CD4-positive, alpha-beta T cell treated with Interferon alpha-2 for 1 hour (primary cell): ENCODE data around the gene GOSR1.
"Not testable (repeated sequence)": the region's sequence is repeated elsewhere in the genome, so short reads cannot be mapped to it uniquely, and the experiment has no call there.

ENCODE experiments used
- DNase-seq, 2 donors: peaks; one replicate each; pipeline ENCODE4 v3.0.0-alpha.2; 2020 to 2022

The GOSR1 gene

GRCh38 chr17:30477083-30477773 lies at the start of gene GOSR1:
TSS of gene GOSR1 (plus strand) at chr17:30477408. CDS start at chr17:30477434, 26 bp downstream.
- DNase-seq: peak; percentile 92 to 94

- no peak for DNase-seq
Observed at GRCh38 chr17:30427611-30428010, 49.6 kb upstream of the GOSR1 start.

GRCh38 chr17:30429155-30429554 lies 48.1 kb upstream of the GOSR1 start:
- no peak for DNase-seq

- no peak for DNase-seq
Observed at GRCh38 chr17:30433514-30433913, 43.7 kb upstream of the GOSR1 start.

GRCh38 chr17:30436729-30437128 lies 40.5 kb upstream of the GOSR1 start:
- DNase-seq: no peak

- no peak for DNase-seq
Observed at GRCh38 chr17:30443721-30444120, 33.5 kb upstream of the GOSR1 start.

- not testable (repeated sequence) for DNase-seq
Observed at GRCh38 chr17:30446640-30447039, 30.6 kb upstream of the GOSR1 start.

- DNase-seq: no peak
Observed at GRCh38 chr17:30449480-30449879, 27.7 kb upstream of the GOSR1 start.

- no peak for DNase-seq
Observed at GRCh38 chr17:30450125-30451027, 26.8 kb upstream of the GOSR1 start.

- DNase-seq: no peak
Observed at GRCh38 chr17:30454635-30455034, 22.6 kb upstream of the GOSR1 start.

GRCh38 chr17:30458371-30458770 lies 18.8 kb upstream of the GOSR1 start:
- DNase-seq: no peak

GRCh38 chr17:30458797-30459413 lies 18.3 kb upstream of the GOSR1 start:
- not testable (repeated sequence) for DNase-seq

GRCh38 chr17:30468465-30468864 lies 8.7 kb upstream of the GOSR1 start:
- no peak for DNase-seq

GRCh38 chr17:30472238-30472890 lies 4.8 kb upstream of the GOSR1 start:
- no peak for DNase-seq

GRCh38 chr17:30475206-30475605 lies 2.0 kb upstream of the GOSR1 start:
- DNase-seq: no peak

- DNase-seq: peak in 1 of 2 donors; percentile 27
Observed at GRCh38 chr17:30476726-30477082, 504 bp upstream of the GOSR1 start.

GRCh38 chr17:30477774-30478115 lies 537 bp downstream of the GOSR1 start:
- peak; percentile 29 to 68 for DNase-seq

- no peak for DNase-seq
Observed at GRCh38 chr17:30482555-30482954, 5.3 kb downstream of the GOSR1 start.

- DNase-seq: no peak
Observed at GRCh38 chr17:30483159-30483558, 6.0 kb downstream of the GOSR1 start.

- DNase-seq: no peak
Observed at GRCh38 chr17:30493780-30494179, 16.6 kb downstream of the GOSR1 start.

- no peak for DNase-seq
Observed at GRCh38 chr17:30495586-30495985, 18.4 kb downstream of the GOSR1 start.

- DNase-seq: no peak
Observed at GRCh38 chr17:30503558-30503957, 26.4 kb downstream of the GOSR1 start.

- no peak for DNase-seq
Observed at GRCh38 chr17:30505868-30506417, 28.7 kb downstream of the GOSR1 start.
